ENCODE measurements around the gene TNNT3. TPM values are rescaled to one million over a fixed set of nuclear protein-coding genes. Genes with fewer than 3 reads are reported as not detected.
A peak's percentile ranks its signal among the peaks of the same experiment; 100 is the strongest.

Gene TNNT3
- total RNA-seq, 8 experiments from 2014 or later: 0.11 to 25.9 (median 3.6) TPM; not detected in 3

DNA sequence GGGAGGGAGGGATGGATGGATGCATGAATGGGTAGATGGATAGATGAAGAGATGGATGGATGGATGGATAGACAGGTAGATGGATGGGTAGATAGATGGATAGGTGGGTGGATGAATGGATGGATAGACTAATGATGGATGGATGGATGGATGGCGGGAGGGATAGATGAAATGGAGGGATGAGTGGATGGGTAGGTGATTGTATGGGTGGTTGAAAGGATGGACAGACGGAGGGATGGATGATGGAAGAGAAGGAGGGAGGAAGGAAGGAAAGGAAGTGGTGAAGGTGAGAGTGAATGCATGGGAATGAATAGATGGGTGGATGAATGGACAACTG lies 3.7 kb upstream of the TNNT3 start:
- in situ Hi-C loops (cut with MboI; ENCODE audit: low pct_unique_long_range_greater_than_20kb in 2 of 9, low sequenced_read_pairs in 9 of 9, unreplicated experiment in 9 of 9): no loop called here
- 0 to 82% (median 71%) methylated on average over 1 to 2 of the region's 2 CpGs; no CpG with 5 or more reads in 3 of the 10 experiments for WGBS, 10 experiments
- ATAC-seq (replicated peaks in 6 of 8): no peak
- no peak overlapping the region for H3K4me3 ChIP-seq
- H3K4me1 ChIP-seq (replicated peaks in 1 of 2): no peaks in the 10 kb centered on the region
- no peak overlapping the region for H3K27ac ChIP-seq

GRCh38 chr11:1916132-1916985 lies 3.1 kb upstream of the TNNT3 start:
- 13 to 67% (median 34%) methylated on average over 2 to 3 of the region's 14 CpGs; no CpG with 5 or more reads in 6 of the 10 experiments for WGBS, 10 experiments
- peak in 2 of 8 experiments; percentile 5 to 6 for ATAC-seq (replicated peaks in 6 of 8)
- in situ Hi-C loops (cut with MboI; ENCODE audit: low pct_unique_long_range_greater_than_20kb in 2 of 9, low sequenced_read_pairs in 9 of 9, unreplicated experiment in 9 of 9): no loop called here
- Histone ChIP-seq H3K4me3 (no peak overlapping the region), H3K27ac (no peak overlapping the region), H3K4me1 (replicated peaks in 1 of 2) (no peaks in the 10 kb centered on the region)

- WGBS, 10 experiments: 20 to 60% (median 29%) methylated on average over 1 to 3 of the region's 8 CpGs; no CpG with 5 or more reads in 6 of the 10 experiments
- Histone ChIP-seq H3K4me1 (replicated peaks in 1 of 2) (no peaks in the 10 kb centered on the region), H3K27ac (no peak overlapping the region), H3K4me3 (no peak overlapping the region)
- in situ Hi-C loops (cut with MboI; ENCODE audit: low pct_unique_long_range_greater_than_20kb in 2 of 9, low sequenced_read_pairs in 9 of 9, unreplicated experiment in 9 of 9): no loop called here
- peak in 2 of 8 experiments; percentile 13 to 23 for ATAC-seq (replicated peaks in 6 of 8)
These were observed 2.4 kb upstream of the TNNT3 start for GRCh38 chr11:1916986-1917522.

DNA sequence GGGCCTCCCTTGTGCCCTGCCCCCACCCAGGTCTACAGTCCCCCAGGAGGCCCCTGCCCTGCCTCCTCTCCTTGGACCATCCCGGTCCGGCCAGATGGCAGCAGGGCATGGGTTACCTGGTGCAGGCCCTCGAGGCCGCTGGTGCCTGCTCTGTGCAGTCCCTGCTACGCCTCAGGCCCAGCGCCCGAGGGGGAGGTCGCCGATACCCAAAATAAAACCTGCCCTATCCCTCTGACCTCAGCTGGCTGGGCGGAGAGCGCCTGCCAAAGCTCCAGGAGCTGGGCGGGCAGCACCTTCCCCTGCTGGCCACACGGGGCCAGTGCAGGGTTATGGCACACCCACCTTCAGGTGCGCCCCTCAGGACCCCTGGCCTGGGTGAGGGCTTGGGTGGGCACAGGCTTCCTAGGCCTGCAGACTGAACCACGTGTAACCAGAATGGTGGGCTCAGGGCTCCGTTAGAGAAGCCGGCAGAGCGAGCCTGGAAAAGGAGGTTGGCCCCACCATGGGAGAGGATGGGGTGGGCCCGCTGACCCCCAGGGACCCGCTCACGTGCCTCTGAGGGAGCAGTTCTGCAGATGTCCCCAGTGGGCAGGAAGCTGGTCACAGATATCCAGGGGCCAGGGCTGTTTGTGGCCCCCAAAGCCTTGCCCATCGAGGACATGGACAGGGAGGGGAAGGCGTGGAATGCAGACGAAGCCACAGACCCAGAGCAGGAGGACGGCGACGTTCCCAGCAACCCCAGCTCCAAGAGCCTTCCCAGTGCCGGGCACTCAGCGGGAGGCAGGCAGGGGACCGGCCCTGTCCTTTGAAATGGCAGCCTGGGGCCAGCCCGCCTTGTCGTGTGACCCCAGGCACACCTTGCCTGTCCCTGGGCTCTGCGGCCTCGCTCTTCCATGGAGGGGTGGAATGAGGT lies 1.7 kb upstream of the TNNT3 start:
- H3K4me3 ChIP-seq: no peak overlapping the region
- no peaks in the 10 kb centered on the region for H3K4me1 ChIP-seq (replicated peaks in 1 of 2)
- no peak overlapping the region for H3K27ac ChIP-seq
- WGBS, 10 experiments: 56 to 90% (median 72%) methylated on average over 2 to 13 of the region's 34 CpGs; no CpG with 5 or more reads in 4 of the 10 experiments
- in situ Hi-C loops (cut with MboI; ENCODE audit: low pct_unique_long_range_greater_than_20kb in 2 of 9, low sequenced_read_pairs in 9 of 9, unreplicated experiment in 9 of 9): no loop called here
- peak in 3 of 8 experiments; percentile 27 to 54 (median 27) for ATAC-seq (replicated peaks in 6 of 8)

DNA sequence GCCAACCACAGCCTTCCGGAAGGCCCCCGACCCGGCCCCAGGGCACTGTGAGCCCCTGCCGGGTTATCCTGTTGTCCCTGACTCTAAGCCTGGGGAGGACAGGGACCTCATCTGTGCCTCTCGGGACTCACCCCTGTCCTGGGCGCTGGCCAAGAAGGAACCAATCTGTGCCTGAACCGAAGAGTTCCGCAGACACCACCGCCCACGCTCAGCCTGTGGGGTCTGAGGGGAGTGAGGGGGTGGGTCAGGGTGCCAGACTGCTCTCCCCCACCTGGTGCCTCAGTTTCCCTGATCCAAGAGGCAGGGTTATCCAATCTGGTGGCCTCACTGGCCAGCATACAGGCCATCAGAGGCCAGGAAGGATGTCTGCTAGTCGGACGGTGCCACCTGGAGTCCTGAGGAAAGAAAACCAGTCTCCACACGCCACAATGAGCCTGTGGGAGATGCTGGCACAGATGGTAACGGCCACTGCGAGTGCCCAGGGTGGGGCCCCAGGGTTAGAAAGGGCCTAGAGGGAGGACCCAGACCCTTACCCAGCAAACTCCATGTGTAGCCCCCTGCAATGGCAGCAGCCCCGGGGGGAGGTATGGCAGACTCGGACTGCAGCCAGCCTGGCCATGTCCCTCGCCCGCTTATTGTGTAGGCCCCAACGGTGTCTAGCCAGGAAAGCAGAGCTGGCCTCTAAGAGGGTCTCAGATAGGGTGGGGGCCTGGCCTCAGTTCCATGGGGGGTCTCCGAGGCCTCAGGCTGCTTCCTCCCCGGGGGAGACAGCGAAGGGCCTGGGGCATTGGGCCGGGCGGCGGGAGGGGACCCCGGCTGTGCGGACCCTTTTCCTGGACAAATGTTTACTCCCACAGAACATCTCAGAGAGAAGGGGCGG lies 827 bp upstream of the TNNT3 start:
- Histone ChIP-seq H3K4me1 (replicated peaks in 1 of 2) (no peaks in the 10 kb centered on the region), H3K4me3 (no peak overlapping the region), H3K27ac (no peak overlapping the region)
- WGBS, 10 experiments: 80 to 96% (median 90%) methylated on average over 1 to 8 of the region's 29 CpGs; no CpG with 5 or more reads in 5 of the 10 experiments
- no peak for ATAC-seq (replicated peaks in 6 of 8)
- in situ Hi-C loops (cut with MboI; ENCODE audit: low pct_unique_long_range_greater_than_20kb in 2 of 9, low sequenced_read_pairs in 9 of 9, unreplicated experiment in 9 of 9): no loop called here

DNA sequence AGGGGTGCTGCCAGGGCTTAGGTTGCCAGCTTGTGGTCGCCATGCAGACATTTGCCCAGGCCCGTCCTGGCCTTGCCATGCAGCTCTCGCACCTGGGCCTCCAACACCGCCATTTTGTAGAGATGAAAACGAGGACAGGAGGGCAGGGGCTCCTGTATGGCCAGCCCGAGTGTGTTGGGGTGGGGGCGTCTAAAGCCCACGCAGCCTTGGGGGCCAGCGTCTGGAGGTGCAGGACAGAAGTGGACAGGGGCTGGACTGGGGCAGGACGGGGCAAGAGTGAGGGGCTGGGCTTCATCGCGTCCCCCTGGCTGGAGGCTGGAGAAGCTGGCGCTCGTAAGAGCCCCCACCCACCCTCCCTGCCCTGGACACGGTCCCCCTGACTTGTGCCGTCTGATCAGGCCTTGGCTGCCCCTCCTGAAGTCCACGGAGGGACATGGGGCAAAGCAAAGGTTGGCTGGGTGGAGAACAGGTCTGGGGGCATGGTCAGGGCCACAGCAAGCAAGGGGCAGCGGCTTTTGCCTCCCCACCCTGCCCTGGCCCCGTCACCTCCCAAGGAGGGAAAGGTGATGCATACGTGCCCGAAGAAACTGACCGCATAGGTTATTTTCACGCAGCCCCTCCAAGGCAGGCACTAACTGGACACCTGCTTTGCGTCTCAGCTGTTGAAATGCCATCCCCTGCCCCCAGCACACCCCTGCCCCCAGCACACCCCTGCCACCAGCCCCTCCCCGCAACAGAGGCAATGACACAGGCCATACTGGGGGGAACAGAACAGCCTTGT lies 815 bp downstream of the TNNT3 start:
- WGBS, 10 experiments: 60 to 93% (median 82%) methylated on average over 1 to 4 of the region's 25 CpGs; no CpG with 5 or more reads in 6 of the 10 experiments
- H3K27ac ChIP-seq: no peak overlapping the region
- in situ Hi-C loops (cut with MboI; ENCODE audit: low pct_unique_long_range_greater_than_20kb in 2 of 9, low sequenced_read_pairs in 9 of 9, unreplicated experiment in 9 of 9): no loop called here
- H3K4me1 ChIP-seq (replicated peaks in 1 of 2): no peaks in the 10 kb centered on the region
- no peak overlapping the region for H3K4me3 ChIP-seq
- ATAC-seq (replicated peaks in 6 of 8): no peak

DNA sequence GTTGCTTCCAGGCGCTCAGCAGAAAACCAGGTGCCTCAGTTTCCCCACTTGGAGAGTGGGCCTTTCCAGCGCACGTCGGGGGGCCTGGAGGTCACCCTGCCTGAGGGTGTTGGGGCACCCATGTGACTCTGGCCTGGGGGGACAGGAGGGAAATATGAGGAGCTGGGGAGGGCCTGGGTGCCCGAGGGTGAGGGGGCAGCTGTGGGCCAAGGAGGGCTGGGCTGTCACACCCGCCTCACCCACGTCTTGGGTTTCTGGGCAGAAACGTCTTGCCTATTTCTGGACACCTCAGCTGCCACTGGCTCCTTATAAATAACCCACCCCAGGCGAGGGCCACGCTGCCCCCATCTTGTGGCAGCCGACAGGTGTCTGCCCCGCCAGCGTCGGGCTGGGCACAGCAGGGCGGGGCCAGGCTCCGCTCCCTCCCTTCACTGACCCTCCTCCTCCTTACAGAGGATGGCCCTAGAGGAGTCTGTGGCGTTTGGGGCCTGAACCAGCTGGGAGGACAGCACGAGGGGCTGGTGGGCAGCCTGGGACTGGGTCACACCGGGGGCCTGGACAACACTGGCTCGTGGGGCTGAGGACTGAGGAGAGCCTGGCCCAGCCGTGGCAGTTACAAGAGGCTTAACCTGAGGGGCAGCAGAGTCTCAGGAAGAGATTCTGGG lies 1.5 kb downstream of the TNNT3 start:
- Histone ChIP-seq H3K4me3 (no peak overlapping the region), H3K27ac (no peak overlapping the region), H3K4me1 (replicated peaks in 1 of 2) (no peaks in the 10 kb centered on the region)
- in situ Hi-C loops (cut with MboI; ENCODE audit: low pct_unique_long_range_greater_than_20kb in 2 of 9, low sequenced_read_pairs in 9 of 9, unreplicated experiment in 9 of 9): no loop called here
- peak in 4 of 8 experiments; percentile 9 to 49 (median 24) for ATAC-seq (replicated peaks in 6 of 8)
- WGBS, 10 experiments: 27 to 49% (median 43%) methylated on average over 1 to 4 of the region's 21 CpGs; no CpG with 5 or more reads in 5 of the 10 experiments

DNA sequence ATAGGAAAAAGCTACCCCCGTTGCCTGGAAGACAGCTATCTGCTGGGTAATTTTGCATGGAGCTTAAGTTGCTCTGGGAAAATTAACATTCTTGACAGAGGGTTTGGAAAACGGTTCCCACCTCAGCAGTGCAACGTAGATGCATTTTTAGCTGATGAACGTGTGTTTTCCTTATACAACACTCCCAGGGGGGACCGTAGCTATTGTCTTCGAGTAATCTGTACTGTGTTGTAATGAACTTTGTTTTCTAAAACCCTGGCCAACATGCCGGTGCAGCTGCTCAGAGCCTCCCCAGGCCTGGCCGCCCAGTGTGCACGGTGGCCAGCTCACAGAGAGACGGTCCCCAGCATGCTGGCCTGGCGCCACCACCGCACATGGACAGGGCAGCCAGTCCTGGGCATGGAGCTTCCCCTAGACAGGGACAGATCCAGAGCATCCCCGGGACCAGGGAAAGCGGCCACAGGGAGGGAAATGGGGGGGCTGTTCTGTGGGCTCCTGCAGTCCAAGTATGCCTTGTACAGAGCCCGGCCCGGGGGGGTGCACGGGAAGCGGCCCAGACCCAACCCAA lies 2.2 kb downstream of the TNNT3 start:
- no peak overlapping the region for H3K4me3 ChIP-seq
- 0 to 73% (median 17%) methylated on average over 1 to 6 of the region's 18 CpGs; no CpG with 5 or more reads in 5 of the 10 experiments for WGBS, 10 experiments
- in situ Hi-C loops (cut with MboI; ENCODE audit: low pct_unique_long_range_greater_than_20kb in 2 of 9, low sequenced_read_pairs in 9 of 9, unreplicated experiment in 9 of 9): no loop called here
- ATAC-seq (replicated peaks in 6 of 8): peak in 5 of 8 experiments; percentile 1 to 56 (median 35)
- H3K4me1 ChIP-seq (replicated peaks in 1 of 2): peaks cover 1% of the 10 kb centered on the region in 2 donors
- no peak overlapping the region for H3K27ac ChIP-seq

DNA sequence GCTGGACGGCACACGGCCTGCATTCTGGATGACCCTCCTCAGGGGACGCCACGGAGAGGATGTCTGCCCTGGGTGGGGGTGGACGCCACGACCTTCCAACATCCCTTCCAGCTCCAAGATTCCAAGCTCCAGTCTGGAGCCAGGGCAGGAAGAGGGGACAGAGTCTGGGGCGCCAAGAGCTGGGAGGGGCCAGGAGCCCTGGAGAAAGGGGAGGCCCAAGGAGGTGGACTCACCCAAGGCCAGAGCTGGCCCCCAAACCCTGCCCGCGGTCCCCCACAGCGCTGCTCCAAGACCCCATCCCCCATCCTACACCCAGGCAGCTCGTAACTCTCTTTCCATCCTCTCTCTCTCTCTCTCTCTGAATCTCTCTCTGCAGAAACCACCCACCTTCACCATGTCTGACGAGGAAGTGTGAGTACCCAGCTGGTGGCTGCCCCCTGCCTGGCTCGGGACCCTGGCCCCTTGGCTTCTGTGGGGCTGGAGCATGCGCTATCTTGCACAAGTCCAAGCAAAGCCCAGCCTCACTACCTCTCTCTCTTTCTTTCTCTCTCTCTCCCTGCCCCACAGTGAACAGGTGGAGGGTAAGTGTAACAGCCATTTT lies 3.1 kb downstream of the TNNT3 start:
- H3K4me1 ChIP-seq (replicated peaks in 1 of 2): peaks cover 9 to 10% of the 10 kb centered on the region in 2 donors
- in situ Hi-C loops (cut with MboI; ENCODE audit: low pct_unique_long_range_greater_than_20kb in 2 of 9, low sequenced_read_pairs in 9 of 9, unreplicated experiment in 9 of 9): no loop called here
- WGBS, 10 experiments: no CpG with 5 or more reads among the region's 14 CpGs
- H3K27ac ChIP-seq: no peak overlapping the region
- no peak for ATAC-seq (replicated peaks in 6 of 8)
- no peak overlapping the region for H3K4me3 ChIP-seq

DNA sequence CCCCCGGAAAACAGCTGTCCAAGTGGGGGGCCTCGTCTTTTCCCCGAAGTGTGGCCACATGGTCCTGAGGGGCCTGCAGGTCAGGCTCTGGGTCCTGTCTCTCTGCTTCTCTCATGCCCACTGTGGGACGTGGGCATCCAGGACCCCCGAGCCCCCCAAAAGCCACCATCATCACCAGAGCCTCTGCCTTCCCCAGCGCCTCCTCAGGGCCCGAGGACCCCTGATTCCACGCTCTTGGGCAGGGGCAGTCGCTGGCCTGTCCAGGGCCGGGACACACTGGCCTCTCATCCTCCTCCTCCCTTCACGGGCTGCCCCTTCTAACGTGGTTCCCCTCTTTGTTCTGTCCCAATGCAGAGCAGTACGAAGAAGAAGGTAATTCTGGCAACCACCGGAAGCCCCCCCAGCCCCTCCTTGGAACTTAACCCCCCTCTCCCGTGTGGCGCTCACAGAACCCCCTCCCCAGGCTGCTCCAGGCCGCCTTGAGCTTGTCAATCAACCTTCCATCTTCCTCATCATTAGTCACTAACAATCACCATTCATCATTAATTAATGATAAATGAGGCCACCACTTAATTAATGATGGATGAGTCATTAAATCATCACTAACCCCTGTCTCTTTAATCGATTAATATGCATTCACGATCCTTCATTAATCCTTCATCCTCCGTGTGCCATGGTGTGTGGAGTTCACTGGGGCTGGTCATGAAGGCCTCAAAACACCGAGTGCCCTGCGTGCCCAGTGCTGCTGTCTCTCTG lies 3.9 kb downstream of the TNNT3 start:
- no peak for ATAC-seq (replicated peaks in 6 of 8)
- H3K4me1 ChIP-seq (replicated peaks in 1 of 2): peaks cover 9 to 10% of the 10 kb centered on the region in 2 donors
- H3K4me3 ChIP-seq: no peak overlapping the region
- in situ Hi-C loops (cut with MboI; ENCODE audit: low pct_unique_long_range_greater_than_20kb in 2 of 9, low sequenced_read_pairs in 9 of 9, unreplicated experiment in 9 of 9): no loop called here
- WGBS, 10 experiments: 70 to 100% (median 86%) methylated on average over 2 to 6 of the region's 22 CpGs; no CpG with 5 or more reads in 3 of the 10 experiments
- H3K27ac ChIP-seq: no peak overlapping the region

All from motor neuron (in vitro differentiated cells).